IPS-NIHi11 (cell line): ENCODE measurements around the gene ANO5.

ENCODE experiments used
- DNase-seq: peaks from one replicate; pipeline ENCODE4 v3.0.0; 2012; ENCODE audit warnings: mixed read lengths, low spot score

The ANO5 gene, protein sequence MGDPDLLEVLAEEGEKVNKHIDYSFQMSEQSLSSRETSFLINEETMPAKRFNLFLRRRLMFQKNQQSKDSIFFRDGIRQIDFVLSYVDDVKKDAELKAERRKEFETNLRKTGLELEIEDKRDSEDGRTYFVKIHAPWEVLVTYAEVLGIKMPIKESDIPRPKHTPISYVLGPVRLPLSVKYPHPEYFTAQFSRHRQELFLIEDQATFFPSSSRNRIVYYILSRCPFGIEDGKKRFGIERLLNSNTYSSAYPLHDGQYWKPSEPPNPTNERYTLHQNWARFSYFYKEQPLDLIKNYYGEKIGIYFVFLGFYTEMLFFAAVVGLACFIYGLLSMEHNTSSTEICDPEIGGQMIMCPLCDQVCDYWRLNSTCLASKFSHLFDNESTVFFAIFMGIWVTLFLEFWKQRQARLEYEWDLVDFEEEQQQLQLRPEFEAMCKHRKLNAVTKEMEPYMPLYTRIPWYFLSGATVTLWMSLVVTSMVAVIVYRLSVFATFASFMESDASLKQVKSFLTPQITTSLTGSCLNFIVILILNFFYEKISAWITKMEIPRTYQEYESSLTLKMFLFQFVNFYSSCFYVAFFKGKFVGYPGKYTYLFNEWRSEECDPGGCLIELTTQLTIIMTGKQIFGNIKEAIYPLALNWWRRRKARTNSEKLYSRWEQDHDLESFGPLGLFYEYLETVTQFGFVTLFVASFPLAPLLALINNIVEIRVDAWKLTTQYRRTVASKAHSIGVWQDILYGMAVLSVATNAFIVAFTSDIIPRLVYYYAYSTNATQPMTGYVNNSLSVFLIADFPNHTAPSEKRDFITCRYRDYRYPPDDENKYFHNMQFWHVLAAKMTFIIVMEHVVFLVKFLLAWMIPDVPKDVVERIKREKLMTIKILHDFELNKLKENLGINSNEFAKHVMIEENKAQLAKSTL

DNA sequence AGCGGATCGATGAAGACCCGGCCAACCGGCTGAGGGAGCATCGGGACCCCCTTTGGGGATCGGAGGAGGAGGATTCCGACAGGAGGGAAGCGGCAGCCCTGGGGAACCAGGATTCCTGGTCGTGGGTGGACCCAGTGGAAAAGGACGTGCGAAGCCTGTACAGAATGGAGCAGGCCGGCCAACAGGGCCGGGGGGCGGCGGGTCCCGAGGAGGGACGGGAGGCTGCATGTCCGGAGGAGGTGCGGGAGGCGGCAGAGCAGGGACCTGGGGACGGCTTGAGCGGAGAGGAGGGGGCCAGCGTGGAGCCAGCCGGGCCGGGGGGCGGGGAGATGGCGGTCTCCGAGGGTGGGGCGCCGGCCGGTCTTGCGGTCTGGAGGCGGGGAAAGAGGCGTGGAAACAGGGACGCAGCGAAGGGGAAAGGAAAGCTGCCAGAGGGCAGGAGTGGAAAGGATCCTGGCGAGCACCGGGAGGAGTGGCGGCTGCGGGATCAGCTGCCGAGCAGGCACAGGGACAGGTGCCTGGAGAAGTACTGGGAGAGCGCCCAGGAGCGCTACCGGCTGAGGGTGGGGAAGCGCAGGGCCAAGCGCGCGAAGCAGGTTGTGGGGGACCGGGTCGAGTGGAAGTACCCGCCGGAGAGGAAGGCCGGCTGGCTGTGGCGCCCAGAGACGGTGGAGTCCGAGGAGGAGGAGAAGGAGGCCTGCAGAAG lies at the start of gene ANO5:
TSS of gene ANO5 (plus strand) at position 444 of the 706 bp plus-strand sequence. CDS start 408 bp downstream, outside the sequence.
- peak; percentile 79 for DNase-seq

DNA sequence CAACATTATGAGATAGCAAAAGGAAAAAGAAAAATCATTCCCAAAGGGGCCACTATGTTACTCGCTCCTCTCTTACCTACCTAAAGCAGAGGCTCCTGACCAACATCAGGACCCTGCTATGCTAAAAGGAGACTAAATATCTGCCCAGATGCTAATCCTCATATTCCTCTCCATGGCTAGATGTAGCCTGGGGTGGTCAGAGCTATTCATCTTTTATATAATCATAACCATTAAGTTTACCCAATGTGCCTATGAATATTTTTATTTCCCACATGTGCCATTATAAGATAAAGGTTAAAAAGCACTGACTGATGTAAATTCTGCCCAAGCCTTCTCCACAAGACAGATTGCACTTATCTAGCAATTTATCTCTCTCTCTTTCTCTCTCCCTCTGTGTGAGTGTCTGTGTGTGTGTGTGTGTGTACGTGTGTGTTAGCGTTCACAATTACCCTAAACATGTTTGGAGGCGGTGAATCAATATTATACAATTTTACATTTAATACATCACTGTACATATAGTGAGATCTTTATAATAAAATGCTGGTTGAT lies 41.2 kb upstream of the ANO5 start:
- DNase-seq = no peak

DNA sequence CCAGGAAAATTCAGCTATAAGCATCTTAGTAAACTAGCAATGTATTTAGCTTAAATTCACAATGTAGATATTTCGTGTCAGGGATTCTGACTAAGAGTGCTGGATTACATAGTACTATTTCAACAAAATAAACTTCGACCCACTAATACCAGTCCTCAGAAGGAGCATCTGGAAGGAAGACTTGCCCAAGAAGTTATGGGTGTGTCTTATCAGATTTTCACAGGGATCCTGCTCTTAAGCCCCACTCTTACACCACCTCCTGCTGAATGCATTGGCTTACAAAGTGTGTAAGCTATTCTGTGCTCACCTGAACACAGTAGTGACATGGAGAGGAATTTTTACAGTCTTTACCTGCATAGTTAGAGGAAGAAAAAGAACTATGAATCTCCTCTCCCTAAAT lies 35.4 kb upstream of the ANO5 start:
- DNase-seq = no peak

DNA sequence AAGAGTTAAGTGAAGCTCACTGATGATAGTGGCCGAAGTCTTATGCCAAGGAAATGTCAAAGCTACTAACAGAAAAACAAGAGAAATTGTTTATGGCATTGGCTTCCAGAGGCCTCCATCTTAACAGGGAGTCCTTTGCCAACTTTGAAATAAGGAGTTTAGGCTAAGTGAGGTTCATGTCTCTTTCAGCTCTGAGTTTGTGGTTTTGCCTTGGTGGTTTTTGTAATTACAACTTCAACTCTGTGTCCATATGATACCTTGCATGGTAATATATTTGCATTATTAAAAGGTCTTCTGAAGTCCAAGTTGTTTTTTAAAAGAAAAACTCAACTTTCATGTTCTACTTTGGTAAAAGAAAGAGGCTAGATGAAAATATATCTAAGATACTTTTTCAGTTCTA lies 31.4 kb upstream of the ANO5 start:
- DNase-seq = no peak

DNA sequence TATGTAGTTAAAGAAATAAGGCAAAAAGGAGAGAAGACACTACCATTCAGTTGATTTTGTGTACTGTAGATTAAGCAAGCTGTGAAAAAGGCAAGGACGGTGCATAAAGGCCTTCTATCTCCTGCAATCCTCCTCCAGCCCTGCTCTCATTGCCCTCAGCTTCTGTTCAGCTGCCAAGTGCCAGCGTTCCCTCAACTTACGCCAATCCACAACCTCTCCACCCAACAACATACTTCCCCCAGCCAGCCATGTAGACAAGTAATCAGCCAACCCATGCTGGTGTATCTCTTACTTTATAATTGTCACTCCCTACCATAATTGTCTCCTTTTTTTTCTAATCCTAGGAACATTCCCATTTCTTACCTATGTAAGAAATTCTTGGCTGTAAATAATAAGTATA lies 30.1 kb upstream of the ANO5 start:
- no peak for DNase-seq

DNA sequence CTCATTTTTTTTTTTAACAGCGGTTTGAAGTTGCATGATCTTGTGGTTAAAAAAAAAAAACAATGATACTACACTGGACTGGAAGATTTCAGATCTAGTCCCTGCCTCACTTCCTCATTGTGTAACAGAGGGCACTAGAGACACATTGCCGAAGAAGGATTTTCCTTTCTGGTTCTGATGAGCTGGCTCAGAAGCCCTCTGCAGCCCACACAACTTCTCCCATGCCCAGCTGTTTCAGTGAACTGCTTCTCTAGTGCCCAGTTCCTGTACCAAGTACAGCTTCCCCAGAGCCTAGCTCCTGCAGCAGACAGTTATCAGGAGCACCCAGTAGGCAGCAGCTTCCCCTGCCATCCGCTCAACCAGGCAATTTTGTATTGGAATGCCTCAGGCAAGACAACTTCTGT lies 29.5 kb upstream of the ANO5 start:
- no peak for DNase-seq

DNA sequence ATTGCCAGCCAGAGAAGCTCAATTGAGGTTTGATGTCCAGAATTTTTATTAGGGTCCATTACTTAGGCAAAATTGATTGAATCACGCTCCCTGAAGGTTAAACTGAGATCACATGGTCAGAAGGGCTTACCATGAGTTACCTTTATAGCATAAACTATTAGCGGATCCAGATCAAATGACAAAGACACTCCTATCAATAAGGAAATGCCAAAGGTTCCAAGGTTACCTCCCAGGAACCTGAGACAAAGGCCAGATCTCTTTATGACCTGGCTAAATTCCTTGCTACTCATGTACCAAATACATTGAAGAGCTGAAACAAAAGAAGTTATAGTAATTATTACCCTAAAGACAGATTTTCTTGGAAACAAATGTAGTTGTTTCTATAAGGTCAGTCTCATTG lies 27.8 kb upstream of the ANO5 start:
- DNase-seq = no peak

DNA sequence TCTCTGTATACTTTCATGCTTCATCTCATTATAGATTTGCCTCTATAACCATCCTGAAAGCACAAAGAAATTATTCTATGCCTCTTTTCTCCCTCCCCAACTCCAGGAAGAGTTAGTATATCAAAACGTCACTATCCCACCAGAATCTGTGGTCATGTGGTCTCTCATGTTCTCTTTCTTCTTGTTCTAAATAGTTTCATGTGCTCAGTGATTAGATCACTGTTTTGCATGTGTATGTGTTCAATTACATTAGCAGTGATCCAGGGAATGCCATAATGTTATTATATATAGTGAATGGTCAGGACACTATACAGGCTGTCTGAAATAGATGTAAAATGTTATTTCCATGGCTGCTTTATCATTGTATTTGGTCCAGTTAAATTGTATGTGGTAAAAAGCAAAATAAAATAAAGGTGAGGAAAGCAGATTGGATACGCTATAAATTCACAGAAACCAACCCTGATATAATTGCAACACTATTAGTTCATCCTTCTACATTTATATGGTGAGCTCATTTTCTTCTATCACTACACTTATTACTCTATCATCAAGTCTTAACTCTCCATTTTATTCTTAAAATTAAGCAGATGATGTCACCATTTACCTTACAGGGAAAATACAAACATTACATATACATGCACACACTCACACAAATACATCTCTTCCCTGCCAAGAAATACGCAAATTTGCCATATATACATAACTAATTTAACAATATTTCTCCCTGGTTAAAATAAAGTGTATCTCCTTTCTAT lies 26.9 kb upstream of the ANO5 start:
- no peak for DNase-seq

DNA sequence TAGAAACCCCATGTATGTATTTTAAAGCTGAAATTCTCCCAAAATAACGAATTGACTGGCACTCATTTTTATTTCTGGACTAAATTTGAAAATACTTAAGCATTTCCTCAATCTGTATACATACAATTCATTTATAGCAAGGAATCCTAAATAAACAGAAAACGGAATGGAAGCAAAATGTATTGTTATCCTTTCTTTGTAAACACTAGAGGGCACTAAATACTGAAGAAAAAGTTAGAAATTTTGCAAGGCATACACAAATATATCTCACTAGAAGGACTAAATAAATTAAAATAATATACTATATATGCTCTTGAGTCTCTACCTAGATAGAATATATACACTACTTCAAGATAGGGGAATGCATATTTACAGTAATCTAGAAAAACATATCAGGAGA lies 23.1 kb upstream of the ANO5 start:
- DNase-seq = no peak

DNA sequence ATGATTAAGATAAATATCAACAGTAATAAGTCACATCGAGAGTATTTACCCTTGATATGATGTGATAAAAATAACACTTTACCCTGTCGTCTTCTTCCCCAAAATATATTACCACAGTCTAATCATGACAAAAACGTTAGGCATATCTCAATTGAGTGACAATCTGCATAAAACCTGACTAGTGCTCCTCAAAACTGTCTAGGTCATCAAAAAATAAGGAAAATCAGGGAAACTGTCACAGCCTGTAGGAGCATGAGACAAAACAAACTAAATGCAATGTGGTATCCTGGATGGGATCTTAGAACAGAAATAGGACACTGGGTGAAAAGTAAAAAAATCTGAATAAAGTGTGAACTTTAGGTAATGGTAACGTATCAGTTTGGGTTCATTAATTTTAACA lies 19.4 kb upstream of the ANO5 start:
- DNase-seq = no peak

DNA sequence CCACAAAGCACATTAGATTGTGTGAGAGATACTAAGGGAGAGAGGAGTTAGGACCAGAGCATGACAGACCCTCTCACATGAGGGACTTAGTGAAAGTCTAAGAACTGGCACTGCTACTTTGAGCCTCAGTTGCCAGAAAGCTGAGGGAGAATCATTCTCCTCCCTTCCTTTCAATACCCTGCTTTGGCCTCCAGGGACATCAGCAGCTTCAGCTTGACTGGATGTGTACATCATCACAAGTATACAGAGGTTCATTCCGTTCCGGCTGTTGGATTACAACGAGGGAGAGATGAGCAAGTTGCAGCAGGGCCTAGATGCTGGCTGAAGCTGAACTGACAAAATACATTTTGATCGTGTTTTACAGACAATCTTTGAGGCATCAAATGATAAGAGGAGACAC lies 15.7 kb upstream of the ANO5 start:
- DNase-seq = peak; percentile 7

DNA sequence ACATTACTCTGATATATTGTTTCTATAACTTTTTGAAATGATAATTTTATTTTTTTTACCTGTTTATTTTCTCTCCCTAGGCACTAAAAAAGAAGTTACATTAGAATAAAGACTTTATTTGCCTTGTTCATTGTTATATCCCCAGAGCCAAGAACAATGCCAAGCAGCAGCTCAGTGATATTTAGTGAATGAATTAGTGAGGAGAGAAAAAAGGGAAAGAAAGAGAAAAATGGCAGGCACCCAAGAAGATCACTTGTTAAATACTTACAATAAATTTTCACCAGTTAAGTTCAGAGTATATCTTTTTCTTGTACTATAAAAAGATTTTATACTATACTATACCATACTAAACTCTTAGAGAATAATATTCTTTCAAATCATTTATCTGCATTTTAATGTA lies 13.3 kb upstream of the ANO5 start:
- no peak for DNase-seq

DNA sequence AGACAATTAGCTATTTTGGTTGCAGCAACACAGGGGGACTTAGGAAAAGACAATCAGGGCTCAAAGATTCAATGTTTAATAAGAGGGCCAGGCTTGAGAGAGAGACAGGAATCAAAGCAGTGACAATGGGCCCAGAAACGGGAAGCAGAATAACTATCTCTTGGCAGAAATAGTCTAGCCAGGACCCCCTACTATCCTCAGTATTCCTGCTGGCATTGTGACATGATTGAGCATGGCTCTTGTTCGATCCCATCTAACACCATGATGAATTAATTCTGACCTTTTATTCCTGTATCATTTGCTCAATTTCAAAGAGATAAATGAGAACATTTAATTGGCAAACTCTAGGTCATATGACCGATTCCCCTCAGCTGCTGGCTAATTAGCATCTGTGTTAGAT lies 12.8 kb upstream of the ANO5 start:
- DNase-seq = no peak

DNA sequence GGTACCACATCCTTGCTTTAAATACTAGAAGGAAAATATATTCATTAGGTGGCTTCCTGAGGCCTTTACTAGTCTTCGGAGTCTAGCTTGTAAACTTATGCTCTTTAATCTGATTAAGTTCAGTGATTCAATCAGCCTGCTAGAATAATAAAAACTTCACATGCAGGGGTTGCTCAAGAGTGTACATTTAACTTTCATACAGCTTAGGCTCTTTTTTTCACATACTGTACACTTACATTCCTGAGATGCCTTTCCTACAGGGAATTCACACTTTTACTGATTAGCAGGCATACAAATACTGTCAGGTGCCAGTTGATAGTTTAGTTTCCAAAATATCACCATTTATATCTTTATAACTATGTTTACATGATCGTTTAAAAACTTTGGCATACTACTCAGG lies 3.2 kb upstream of the ANO5 start:
- no peak for DNase-seq

DNA sequence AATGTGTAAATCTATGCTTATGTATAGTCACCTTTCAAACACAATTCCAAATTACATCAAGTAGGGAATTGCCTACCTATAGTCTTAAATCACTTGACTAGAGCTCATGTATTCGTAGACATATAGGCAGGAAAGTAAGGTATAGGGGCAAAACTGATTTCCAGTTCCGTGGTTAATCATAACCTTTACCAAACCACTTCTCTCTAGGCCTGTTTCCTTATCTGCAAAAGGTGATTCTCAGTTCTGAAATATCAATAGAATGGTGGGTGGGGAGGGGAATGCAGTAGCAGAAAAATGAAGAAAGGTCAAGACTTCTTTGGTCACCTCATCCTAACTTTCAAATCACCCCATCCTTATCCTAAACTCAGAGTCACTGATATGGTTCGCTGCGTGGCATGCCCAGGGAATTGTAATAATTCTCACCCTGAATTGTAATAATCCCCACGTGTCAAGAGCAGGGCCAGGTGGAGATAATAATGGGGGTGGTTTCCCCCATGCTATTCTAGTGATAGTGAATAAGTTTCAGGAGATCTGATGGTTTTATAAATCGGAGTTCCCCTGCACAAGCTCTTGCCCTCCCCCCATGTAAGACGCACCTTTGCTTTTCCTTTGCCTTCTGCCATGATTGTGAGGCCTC lies 1.9 kb upstream of the ANO5 start:
- no peak for DNase-seq

DNA sequence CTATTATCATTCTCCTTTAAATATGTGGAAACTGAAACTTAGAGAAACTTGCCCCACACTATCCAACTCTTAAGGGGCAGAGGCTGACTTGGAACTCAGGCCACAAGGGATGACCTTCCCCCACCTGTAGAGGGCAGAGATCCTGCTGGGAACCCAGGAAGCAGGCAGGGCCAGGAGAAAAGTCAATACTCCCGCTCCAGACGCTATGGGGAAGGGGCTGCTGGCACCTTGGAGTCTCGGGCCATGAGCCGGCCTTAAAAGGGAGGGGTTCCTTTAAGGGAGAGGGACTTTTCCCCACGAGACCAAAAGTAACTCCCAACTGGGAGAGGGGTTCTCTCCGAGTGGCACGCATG lies 620 bp upstream of the ANO5 start:
- DNase-seq = peak; percentile 62

DNA sequence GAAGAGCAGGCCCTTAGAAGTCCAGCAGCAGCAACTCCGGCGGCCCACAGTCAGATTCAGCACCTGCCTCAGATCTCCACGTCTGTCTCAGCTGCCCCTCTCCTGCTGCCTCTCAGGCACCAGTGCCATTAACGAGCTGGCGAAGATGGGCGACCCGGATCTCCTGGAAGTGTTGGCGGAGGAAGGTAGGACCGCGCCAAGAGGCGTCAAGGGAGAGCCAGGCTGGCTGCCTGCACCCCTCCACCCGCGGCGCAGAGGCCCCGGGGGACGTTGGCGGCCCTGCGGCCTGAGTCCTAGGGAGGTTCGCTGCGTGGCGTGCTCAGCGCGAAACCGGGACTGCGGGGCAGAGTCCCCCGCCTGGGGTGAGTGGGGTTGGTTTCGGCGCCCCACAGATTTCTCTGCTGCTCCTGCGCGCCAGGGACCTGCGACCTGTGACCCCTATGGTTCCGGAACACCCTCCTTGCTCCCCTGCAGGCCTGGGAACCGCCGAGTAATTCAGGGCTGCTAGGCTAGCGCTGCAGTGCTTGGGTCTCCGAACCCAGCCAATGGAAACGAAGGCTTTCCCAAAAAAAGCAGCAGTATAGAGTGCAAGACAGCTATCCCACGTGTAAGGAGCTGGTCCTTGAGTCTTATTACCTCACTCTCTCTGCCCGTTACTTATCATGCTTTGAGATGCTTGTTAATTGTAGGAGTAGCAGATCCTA lies 615 bp downstream of the ANO5 start:
- peak; percentile 60 for DNase-seq

DNA sequence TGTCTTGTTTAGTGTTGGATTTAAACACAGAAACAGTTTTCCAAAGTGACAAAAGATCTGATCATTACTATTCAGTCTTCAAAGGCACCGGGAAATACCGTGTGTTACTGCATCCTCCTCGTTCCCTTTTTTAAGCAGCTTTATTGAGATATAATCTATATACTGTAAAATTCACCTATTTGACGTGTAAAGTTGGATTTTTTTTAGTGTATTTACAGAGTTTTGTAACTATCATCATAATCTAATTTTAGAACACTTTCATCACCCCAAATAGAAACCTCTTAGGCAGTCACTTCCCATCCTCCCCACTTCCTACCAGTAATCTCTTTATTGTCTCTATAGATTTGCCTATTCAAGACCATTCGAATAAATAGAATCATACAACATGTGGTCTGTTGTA lies 1.4 kb downstream of the ANO5 start:
- DNase-seq = no peak

DNA sequence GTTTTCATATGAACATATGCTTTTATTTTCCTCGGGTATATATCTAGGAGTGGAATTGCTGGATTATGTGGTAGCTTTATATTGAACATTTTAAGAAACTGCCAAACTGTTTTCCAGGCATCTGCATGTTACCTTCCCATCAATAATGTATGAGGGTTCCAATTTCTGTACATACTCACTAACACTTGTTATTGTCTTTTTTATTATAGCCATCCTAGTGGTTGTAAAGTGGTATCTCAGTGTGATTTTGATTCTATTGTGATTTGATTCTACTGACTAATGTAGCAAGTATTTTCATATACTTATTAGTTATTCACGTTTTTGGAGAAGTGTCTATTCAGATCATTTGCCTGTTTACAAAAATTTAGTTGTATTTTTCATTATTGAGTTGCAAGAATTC lies 2.0 kb downstream of the ANO5 start:
- DNase-seq = no peak
